ENCODE measurements around the gene DCN.
"Not testable (repeated sequence)": the region's sequence is repeated elsewhere in the genome, so short reads cannot be mapped to it uniquely, and the experiment has no call there.

The DCN gene

GRCh38 chr12:91182636-91183455 lies at the start of gene DCN:
Gene DCN (minus strand): TSS chr12:91182817. CDS start chr12:91178552, 4,265 bp downstream.
- Histone ChIP-seq H3K36me3 (ENCODE audit: insufficient read depth, low read length) (no peaks in the 10 kb centered on the region), H3K9me3 (ENCODE audit: control insufficient read depth, insufficient read depth, low read length) (no peaks in the 10 kb centered on the region), H3K4me1 (ENCODE audit: insufficient read depth, low read length) (no peaks in the 10 kb centered on the region), H3K9ac (ENCODE audit: low read depth, low read length) (no peak within 1 kb of the TSS)

- Histone ChIP-seq H3K4me1 (ENCODE audit: insufficient read depth, low read length) (no peaks in the 10 kb centered on the region), H3K36me3 (ENCODE audit: insufficient read depth, low read length) (no peaks in the 10 kb centered on the region), H3K9me3 (ENCODE audit: control insufficient read depth, insufficient read depth, low read length) (no peaks in the 10 kb centered on the region), H3K9ac (ENCODE audit: low read depth, low read length) (no peak overlapping the region)
Observed at GRCh38 chr12:91230841-91231240, 48.2 kb upstream of the DCN start.

GRCh38 chr12:91226951-91227350 lies 44.3 kb upstream of the DCN start:
- Histone ChIP-seq H3K4me1 (ENCODE audit: insufficient read depth, low read length) (no peaks in the 10 kb centered on the region), H3K9ac (ENCODE audit: low read depth, low read length) (no peak overlapping the region), H3K36me3 (ENCODE audit: insufficient read depth, low read length) (no peaks in the 10 kb centered on the region), H3K9me3 (ENCODE audit: control insufficient read depth, insufficient read depth, low read length) (no peaks in the 10 kb centered on the region)

GRCh38 chr12:91225316-91225715 lies 42.7 kb upstream of the DCN start:
- Histone ChIP-seq H3K9ac (ENCODE audit: low read depth, low read length) (no peak overlapping the region), H3K36me3 (ENCODE audit: insufficient read depth, low read length) (no peaks in the 10 kb centered on the region), H3K9me3 (ENCODE audit: control insufficient read depth, insufficient read depth, low read length) (no peaks in the 10 kb centered on the region), H3K4me1 (ENCODE audit: insufficient read depth, low read length) (no peaks in the 10 kb centered on the region)

- no peaks in the 10 kb centered on the region for H3K9me3 ChIP-seq (ENCODE audit: control insufficient read depth, insufficient read depth, low read length)
- no peaks in the 10 kb centered on the region for H3K4me1 ChIP-seq (ENCODE audit: insufficient read depth, low read length)
- H3K36me3 ChIP-seq (ENCODE audit: insufficient read depth, low read length) = no peaks in the 10 kb centered on the region
Observed at GRCh38 chr12:91224401-91224800, 41.8 kb upstream of the DCN start.

GRCh38 chr12:91222746-91223145 lies 40.1 kb upstream of the DCN start:
- Histone ChIP-seq H3K9me3 (ENCODE audit: control insufficient read depth, insufficient read depth, low read length) (no peaks in the 10 kb centered on the region), H3K9ac (ENCODE audit: low read depth, low read length) (no peak overlapping the region), H3K4me1 (ENCODE audit: insufficient read depth, low read length) (no peaks in the 10 kb centered on the region), H3K36me3 (ENCODE audit: insufficient read depth, low read length) (no peaks in the 10 kb centered on the region)

More at GRCh38 chr12:91224401-91224800, 41.8 kb upstream of the DCN start:
- no peak overlapping the region for H3K9ac ChIP-seq (ENCODE audit: low read depth, low read length)

- H3K9me3 ChIP-seq (ENCODE audit: control insufficient read depth, insufficient read depth, low read length) = no peaks in the 10 kb centered on the region
- H3K4me1 ChIP-seq (ENCODE audit: insufficient read depth, low read length) = no peaks in the 10 kb centered on the region
- H3K36me3 ChIP-seq (ENCODE audit: insufficient read depth, low read length) = no peaks in the 10 kb centered on the region
- H3K9ac ChIP-seq (ENCODE audit: low read depth, low read length) = no peak overlapping the region
Observed at GRCh38 chr12:91219919-91220318, 37.3 kb upstream of the DCN start.

- H3K9me3 ChIP-seq (ENCODE audit: control insufficient read depth, insufficient read depth, low read length) = no peaks in the 10 kb centered on the region
- H3K36me3 ChIP-seq (ENCODE audit: insufficient read depth, low read length) = no peaks in the 10 kb centered on the region
- H3K9ac ChIP-seq (ENCODE audit: low read depth, low read length) = no peak overlapping the region
- H3K4me1 ChIP-seq (ENCODE audit: insufficient read depth, low read length) = no peaks in the 10 kb centered on the region
Observed at GRCh38 chr12:91219511-91219910, 36.9 kb upstream of the DCN start.

- Histone ChIP-seq H3K9ac (ENCODE audit: low read depth, low read length) (no peak overlapping the region), H3K4me1 (ENCODE audit: insufficient read depth, low read length) (no peaks in the 10 kb centered on the region), H3K36me3 (ENCODE audit: insufficient read depth, low read length) (no peaks in the 10 kb centered on the region), H3K9me3 (ENCODE audit: control insufficient read depth, insufficient read depth, low read length) (no peaks in the 10 kb centered on the region)
Observed at GRCh38 chr12:91216871-91217270, 34.3 kb upstream of the DCN start.

- no peaks in the 10 kb centered on the region for H3K9me3 ChIP-seq (ENCODE audit: control insufficient read depth, insufficient read depth, low read length)
- no peaks in the 10 kb centered on the region for H3K4me1 ChIP-seq (ENCODE audit: insufficient read depth, low read length)
- H3K9ac ChIP-seq (ENCODE audit: low read depth, low read length) = no peak overlapping the region
- no peaks in the 10 kb centered on the region for H3K36me3 ChIP-seq (ENCODE audit: insufficient read depth, low read length)
Observed at GRCh38 chr12:91215940-91216454, 33.4 kb upstream of the DCN start.

GRCh38 chr12:91211866-91212265 lies 29.2 kb upstream of the DCN start:
- Histone ChIP-seq H3K9ac (ENCODE audit: low read depth, low read length) (no peak overlapping the region), H3K9me3 (ENCODE audit: control insufficient read depth, insufficient read depth, low read length) (no peaks in the 10 kb centered on the region), H3K36me3 (ENCODE audit: insufficient read depth, low read length) (no peaks in the 10 kb centered on the region), H3K4me1 (ENCODE audit: insufficient read depth, low read length) (no peaks in the 10 kb centered on the region)

- no peak overlapping the region for H3K9ac ChIP-seq (ENCODE audit: low read depth, low read length)
- no peaks in the 10 kb centered on the region for H3K36me3 ChIP-seq (ENCODE audit: insufficient read depth, low read length)
- no peaks in the 10 kb centered on the region for H3K4me1 ChIP-seq (ENCODE audit: insufficient read depth, low read length)
- no peaks in the 10 kb centered on the region for H3K9me3 ChIP-seq (ENCODE audit: control insufficient read depth, insufficient read depth, low read length)
Observed at GRCh38 chr12:91210618-91211017, 28.0 kb upstream of the DCN start.

- H3K4me1 ChIP-seq (ENCODE audit: insufficient read depth, low read length) = no peaks in the 10 kb centered on the region
- H3K9me3 ChIP-seq (ENCODE audit: control insufficient read depth, insufficient read depth, low read length) = no peaks in the 10 kb centered on the region
- H3K9ac ChIP-seq (ENCODE audit: low read depth, low read length) = no peak overlapping the region
- H3K36me3 ChIP-seq (ENCODE audit: insufficient read depth, low read length) = no peaks in the 10 kb centered on the region
Observed at GRCh38 chr12:91210144-91210543, 27.5 kb upstream of the DCN start.

- not testable (repeated sequence) for H3K9ac ChIP-seq (ENCODE audit: low read depth, low read length); H3K9me3 ChIP-seq (ENCODE audit: control insufficient read depth, insufficient read depth, low read length); H3K36me3 ChIP-seq (ENCODE audit: insufficient read depth, low read length); H3K4me1 ChIP-seq (ENCODE audit: insufficient read depth, low read length)
Observed at GRCh38 chr12:91207301-91207700, 24.7 kb upstream of the DCN start.

- H3K9ac ChIP-seq (ENCODE audit: low read depth, low read length) = no peak overlapping the region
- no peaks in the 10 kb centered on the region for H3K36me3 ChIP-seq (ENCODE audit: insufficient read depth, low read length)
- H3K4me1 ChIP-seq (ENCODE audit: insufficient read depth, low read length) = peaks cover 3% of the 10 kb centered on the region; the same call in 1 of the 2 replicates
- H3K9me3 ChIP-seq (ENCODE audit: control insufficient read depth, insufficient read depth, low read length) = no peaks in the 10 kb centered on the region
Observed at GRCh38 chr12:91205811-91206210, 23.2 kb upstream of the DCN start.

Data from ES-I3 (cell line).